Chondrocyte (in vitro differentiated cells): ENCODE data around the gene CCDC201. TPM values are rescaled to one million over a fixed set of nuclear protein-coding genes. Genes with fewer than 3 reads are reported as not detected.
"Not testable (repeated sequence)": the region's sequence is repeated elsewhere in the genome, so short reads cannot be mapped to it uniquely, and the experiment has no call there.

Experiments used
- DNase-seq: peaks from one replicate; pipeline ENCODE4 v3.0.0; 2021; ENCODE audit warnings: mixed read lengths, low spot score
- H3K27ac Mint-ChIP-seq: one replicate; pipeline ENCODE4 v1.8.0; 2021; ENCODE audit warnings: mild to moderate bottlenecking, moderate library complexity, mixed read lengths; ENCODE audit not compliant: unreplicated experiment
- H3K27me3 Mint-ChIP-seq: 2 replicates; pipeline ENCODE4 v1.8.0; 2021; ENCODE audit warnings: low read depth, mixed read lengths
- H3K36me3 Mint-ChIP-seq: 2 replicates; pipeline ENCODE4 v1.8.0; 2021; ENCODE audit warnings: low read depth, mixed read lengths
- H3K4me1 Mint-ChIP-seq: 2 replicates; pipeline ENCODE4 v1.8.0; 2021; ENCODE audit warnings: low read depth, mild to moderate bottlenecking, mixed read lengths
- H3K4me3 Mint-ChIP-seq: one replicate; pipeline ENCODE4 v1.8.0; 2021; ENCODE audit warnings: mild to moderate bottlenecking, moderate library complexity, mixed read lengths; ENCODE audit not compliant: unreplicated experiment
- H3K9me3 Mint-ChIP-seq: 2 replicates; pipeline ENCODE4 v1.8.0; 2021; ENCODE audit warnings: low read depth, mixed read lengths
- CTCF ChIP-seq: fragments of 200-600 bp; sonication (generic); IDR thresholded peaks from 2 replicates; pipeline ENCODE4 v1.5.0; 2021; ENCODE audit warnings: antibody characterized with exemption, mild to moderate bottlenecking, moderate library complexity
- total RNA-seq: library from RNA; stranded (reverse); gene quantifications from 3 replicates; pipeline ENCODE4 v1.2.1, GENCODE V29; 2021

Gene CCDC201
- total RNA-seq, 1 donor from 2014 or later = not detected

GRCh38 chr7:45863715-45864114 lies 9.2 kb downstream of the CCDC201 start:
- no peak overlapping the region for H3K4me3 Mint-ChIP-seq
- no peaks in the 10 kb centered on the region for H3K36me3 Mint-ChIP-seq
- H3K9me3 Mint-ChIP-seq = peaks cover 6% of the 10 kb centered on the region
- DNase-seq = no peak
- H3K4me1 Mint-ChIP-seq = no peaks in the 10 kb centered on the region
- H3K27ac Mint-ChIP-seq = no peak overlapping the region
- peak; percentile 56 for TF ChIP-seq CTCF
- H3K27me3 Mint-ChIP-seq = peaks cover 14% of the 10 kb centered on the region

GRCh38 chr7:45856888-45857287 lies 16.0 kb downstream of the CCDC201 start:
- H3K9me3 Mint-ChIP-seq = not testable (repeated sequence)

GRCh38 chr7:45855680-45856079 lies 17.2 kb downstream of the CCDC201 start:
- not testable (repeated sequence) for H3K4me3 Mint-ChIP-seq, DNase-seq, H3K4me1 Mint-ChIP-seq, H3K9me3 Mint-ChIP-seq, H3K27ac Mint-ChIP-seq, H3K36me3 Mint-ChIP-seq
- H3K27me3 Mint-ChIP-seq = peaks cover 12% of the 10 kb centered on the region

More at GRCh38 chr7:45856888-45857287, 16.0 kb downstream of the CCDC201 start:
- H3K27me3 Mint-ChIP-seq = peaks cover 16% of the 10 kb centered on the region
- DNase-seq, H3K36me3 Mint-ChIP-seq, H3K4me1 Mint-ChIP-seq, H3K4me3 Mint-ChIP-seq, H3K27ac Mint-ChIP-seq: not testable (repeated sequence)

- not testable (repeated sequence) for H3K4me1 Mint-ChIP-seq, H3K36me3 Mint-ChIP-seq, H3K27me3 Mint-ChIP-seq, H3K27ac Mint-ChIP-seq, H3K9me3 Mint-ChIP-seq, H3K4me3 Mint-ChIP-seq, DNase-seq
Measured at GRCh38 chr7:45853491-45853890, 19.4 kb downstream of the CCDC201 start.

GRCh38 chr7:45852984-45853383 lies 19.9 kb downstream of the CCDC201 start:
- H3K27ac Mint-ChIP-seq, H3K4me3 Mint-ChIP-seq, H3K36me3 Mint-ChIP-seq, H3K27me3 Mint-ChIP-seq, DNase-seq, H3K4me1 Mint-ChIP-seq, H3K9me3 Mint-ChIP-seq: not testable (repeated sequence)

GRCh38 chr7:45848734-45849133 lies 24.1 kb downstream of the CCDC201 start:
- not testable (repeated sequence) for H3K27ac Mint-ChIP-seq, H3K9me3 Mint-ChIP-seq, H3K4me1 Mint-ChIP-seq, DNase-seq, H3K36me3 Mint-ChIP-seq, H3K27me3 Mint-ChIP-seq, H3K4me3 Mint-ChIP-seq

- not testable (repeated sequence) for H3K36me3 Mint-ChIP-seq, H3K4me1 Mint-ChIP-seq, H3K9me3 Mint-ChIP-seq, H3K27me3 Mint-ChIP-seq, H3K4me3 Mint-ChIP-seq, DNase-seq, H3K27ac Mint-ChIP-seq
Measured at GRCh38 chr7:45846536-45846935, 26.3 kb downstream of the CCDC201 start.

GRCh38 chr7:45841926-45842717 lies 30.8 kb downstream of the CCDC201 start:
- H3K36me3 Mint-ChIP-seq, H3K27me3 Mint-ChIP-seq, H3K4me1 Mint-ChIP-seq, DNase-seq, H3K4me3 Mint-ChIP-seq, H3K27ac Mint-ChIP-seq, H3K9me3 Mint-ChIP-seq: not testable (repeated sequence)

- not testable (repeated sequence) for H3K9me3 Mint-ChIP-seq, H3K27me3 Mint-ChIP-seq, H3K27ac Mint-ChIP-seq, H3K4me3 Mint-ChIP-seq, H3K4me1 Mint-ChIP-seq, H3K36me3 Mint-ChIP-seq, DNase-seq
Measured at GRCh38 chr7:45838852-45839251, 34.0 kb downstream of the CCDC201 start.

GRCh38 chr7:45832433-45833177 lies 40.3 kb downstream of the CCDC201 start:
- not testable (repeated sequence) for H3K9me3 Mint-ChIP-seq, H3K4me3 Mint-ChIP-seq, DNase-seq, H3K27ac Mint-ChIP-seq, H3K27me3 Mint-ChIP-seq, H3K36me3 Mint-ChIP-seq, H3K4me1 Mint-ChIP-seq

- H3K9me3 Mint-ChIP-seq, H3K4me1 Mint-ChIP-seq, H3K36me3 Mint-ChIP-seq, H3K27me3 Mint-ChIP-seq, DNase-seq, H3K4me3 Mint-ChIP-seq, H3K27ac Mint-ChIP-seq: not testable (repeated sequence)
Measured at GRCh38 chr7:45829846-45830245, 43.0 kb downstream of the CCDC201 start.

- H3K36me3 Mint-ChIP-seq, H3K4me1 Mint-ChIP-seq, H3K4me3 Mint-ChIP-seq, DNase-seq, H3K9me3 Mint-ChIP-seq, H3K27ac Mint-ChIP-seq, H3K27me3 Mint-ChIP-seq: not testable (repeated sequence)
Measured at GRCh38 chr7:45827731-45828130, 45.2 kb downstream of the CCDC201 start.
